ENCODE results near the gene GAB2.

GRCh38 chr11:78221396-78222315 is 196.0 kb downstream of the GAB2 start:
- TF ChIP-seq EZH2 (IDR thresholded peaks at IDR 0.05; ENCODE audit: borderline replicate concordance, low read length), result no peak
- no peak for TF ChIP-seq CTCF (IDR thresholded peaks at IDR 0.05; ENCODE audit: low read length)
